K562 (cell line): Measurements from ENCODE around the gene RAPGEF5.

ENCODE experiments used
- CHCHD3 ChIP-seq: fragments of 250-450 bp; sonication (Bioruptor Pico); IDR thresholded peaks from 2 replicates; pipeline ENCODE4 v2.1.2; 2022; ENCODE audit warnings: mild to moderate bottlenecking
- ZNF274 ChIP-seq: IDR thresholded peaks from 2 replicates; pipeline ENCODE4 v1.6.1; 2011; ENCODE audit warnings: low read depth, mild to moderate bottlenecking, low read length, moderate library complexity, borderline replicate concordance

GRCh38 chr7:22338877-22339276 lies 18.1 kb downstream of the RAPGEF5 start:
- no peak for TF ChIP-seq ZNF274
- no peak for TF ChIP-seq CHCHD3 (CRISPR knock-in tag)
